HEK293 (cell line): ENCODE measurements around the gene TMEM35B.
"Not testable (repeated sequence)": the region's sequence is repeated elsewhere in the genome, so short reads cannot be mapped to it uniquely, and the experiment has no call there.

Source experiments
- CTCF ChIA-PET: fragments of 350-600 bp; formaldehyde crosslinking; extraction: SDS; loops from one replicate; lab custom pipeline; 2021; ENCODE audit warnings: antibody characterized with exemption; lab: Yijun Ruan, JAX
- POLR2A ChIA-PET: fragments of 300-600 bp; formaldehyde crosslinking; extraction: SDS; loops from one replicate; lab custom pipeline; 2020; ENCODE audit warnings: antibody characterized with exemption, inconsistent platforms; lab: Yijun Ruan, JAX
- H3K27ac ChIP-seq: fragments of 200-500 bp; sonication (Bioruptor generic); 2 replicates; pipeline ENCODE4 v1.5.1; 2014; ENCODE audit warnings: low read depth, low read length, control low read depth, inconsistent platforms; ENCODE audit errors: extremely low read depth
- H3K36me3 ChIP-seq, 2 experiments: fragments of 200-500 bp in 1 of 2; sonication (Bioruptor generic) in 1 of 2; 1 replicate in 1 of 2; 2 replicates in 1 of 2; pipeline ENCODE4 v1.5.1; 2014 to 2017; ENCODE audit warnings: inconsistent platforms in 2 of 2, low read length in 2 of 2; ENCODE audit not compliant: control insufficient read depth in 2 of 2, insufficient read depth in 1 of 2
- H3K4me1 ChIP-seq: fragments of 200-500 bp; sonication (Bioruptor generic); 2 replicates; pipeline ENCODE4 v1.5.1; 2014; ENCODE audit warnings: mild to moderate bottlenecking, low read length, inconsistent platforms; ENCODE audit not compliant: control insufficient read depth, insufficient read depth
- H3K4me3 ChIP-seq: 2 replicates; pipeline ENCODE4 v1.5.1; 2011; ENCODE audit warnings: low read depth, mild to moderate bottlenecking, control low read depth, low read length, moderate library complexity
- H3K9me3 ChIP-seq: fragments of 200-500 bp; sonication (Bioruptor generic); 2 replicates; pipeline ENCODE4 v1.5.1; 2014; ENCODE audit warnings: low read depth, low read length, inconsistent platforms; ENCODE audit not compliant: control insufficient read depth, insufficient read depth

The TMEM35B gene

GRCh38 chr1:34941798-34942197 lies 43.3 kb downstream of the TMEM35B start:
- H3K36me3 ChIP-seq, H3K27ac ChIP-seq, POLR2A ChIA-PET, H3K9me3 ChIP-seq, H3K4me3 ChIP-seq, H3K4me1 ChIP-seq: not testable (repeated sequence)
- CTCF ChIA-PET: interaction anchor here (0.8 kb wide), 1 partner anchor 13 kb away, joined by 3 read pairs; no protein-coding TSS in a partner anchor
